HepG2 (cell line): ENCODE data around the gene NEK6. TPM values are rescaled to one million over a fixed set of nuclear protein-coding genes. Genes with fewer than 3 reads are reported as not detected.

Experiments
- ATAC-seq: fragments of 200-7000 bp; cut with Tn5 transposase; 3 replicates; pipeline ENCODE4 v1.9.1; 2020; ENCODE audit warnings: mild to moderate bottlenecking, moderate library complexity
- BruUV-seq: library from RNA; stranded (reverse); fragments of 400-500 nt; replicated peaks from 2 replicates; lab custom pipeline; 2021; lab: Mats Ljungman, UMichigan
- CTCF ChIA-PET: fragments of 300-600 bp; formaldehyde crosslinking; extraction: SDS; loops from one replicate; lab custom pipeline; 2021; ENCODE audit warnings: low total read pairs, inconsistent platforms, low intra/inter-chr PET ratio; lab: Yijun Ruan, JAX
- POLR2A ChIA-PET: fragments of 350-600 bp; sonication (Branson Sonifier 250); formaldehyde crosslinking; loops from one replicate; lab custom pipeline; 2020; ENCODE audit warnings: antibody characterized with exemption, inconsistent platforms; lab: Yijun Ruan, JAX
- DNase-seq: peaks from one replicate; pipeline ENCODE4 v3.0.0-alpha.2; 2015; ENCODE audit warnings: low spot score
- FAIRE-seq: peaks from 3 replicates; lab custom pipeline; 2011; peaks lifted over from hg19 to GRCh38; lab: Jason Lieb, UNC
- H2AFZ ChIP-seq: one replicate; pipeline ENCODE4 v1.6.1; 2011; ENCODE audit warnings: low read length, inconsistent platforms
- H3K27ac ChIP-seq: fragments of 300-600 bp; 3 replicates; pipeline ENCODE4 v1.8.0; 2011; ENCODE audit warnings: mixed run types, mild to moderate bottlenecking, mixed read lengths, low read length, inconsistent platforms; ENCODE audit not compliant: insufficient read depth; ENCODE audit errors: extremely low read length
- H3K27me3 ChIP-seq, 2 experiments: fragments of 200-600 bp in 1 of 2; 2 replicates in 1 of 2; 3 replicates in 1 of 2; pipeline versions ENCODE4 v1.6.0 to v1.8.0; 2011; ENCODE audit warnings: low read length in 2 of 2, mild to moderate bottlenecking in 2 of 2, moderate library complexity in 2 of 2, inconsistent platforms in 1 of 2; ENCODE audit not compliant: insufficient read depth in 2 of 2, control insufficient read depth in 1 of 2
- H3K36me3 ChIP-seq, 2 experiments: fragments of 200-600 bp in 1 of 2; replicated peaks in 1 of 2; 2 replicates in 1 of 2; 3 replicates in 1 of 2; pipeline versions ENCODE4 v1.5.1 to v1.8.0; 2011; ENCODE audit warnings: low read length in 2 of 2, inconsistent platforms in 1 of 2; ENCODE audit not compliant: insufficient read depth in 2 of 2, control insufficient read depth in 1 of 2
- H3K4me1 ChIP-seq: 2 replicates; pipeline ENCODE4 v1.5.1; 2012; ENCODE audit warnings: low read length, inconsistent platforms; ENCODE audit not compliant: insufficient read depth
- H3K4me2 ChIP-seq: 2 replicates; pipeline ENCODE4 v1.6.0; 2011; ENCODE audit warnings: low read depth, low read length, inconsistent platforms
- H3K4me3 ChIP-seq, 3 experiments: fragments of 200-600 bp in 1 of 3; sonication (generic), shearing (Covaris generic) in 1 of 3; replicated peaks in 1 of 3; 2 replicates each; pipeline ENCODE4 v1.5.1; 2011 to 2016; ENCODE audit warnings: low read length in 3 of 3, inconsistent platforms in 2 of 3, low read depth in 2 of 3, mild to moderate bottlenecking in 2 of 3, control low read depth in 1 of 3, mixed read lengths in 1 of 3; ENCODE audit not compliant: insufficient read depth in 1 of 3
- H3K79me2 ChIP-seq: one replicate; pipeline ENCODE4 v1.6.1; 2011; ENCODE audit warnings: low read length, inconsistent platforms; ENCODE audit not compliant: insufficient read depth
- H3K9ac ChIP-seq: 2 replicates; pipeline ENCODE4 v1.6.0; 2011; ENCODE audit warnings: mild to moderate bottlenecking, low read depth, low read length, inconsistent platforms; ENCODE audit not compliant: insufficient read depth
- H3K9me3 ChIP-seq: 2 replicates; pipeline ENCODE4 v1.5.1; 2012; ENCODE audit warnings: mild to moderate bottlenecking, low read length
- H4K20me1 ChIP-seq: 2 replicates; pipeline ENCODE4 v1.6.0; 2011; ENCODE audit warnings: inconsistent platforms, mild to moderate bottlenecking, low read length, moderate library complexity; ENCODE audit not compliant: insufficient read depth
- PTBP1 ChIP-seq: fragments of 200-400 bp; formaldehyde crosslinking; IDR thresholded peaks from 2 replicates; pipeline ENCODE4 v1.6.1; 2018; ENCODE audit warnings: low read length, low read depth; ENCODE audit not compliant: poor library complexity, severe bottlenecking
- RBFOX2 ChIP-seq: fragments of 200-400 bp; formaldehyde crosslinking; IDR thresholded peaks from 2 replicates; pipeline ENCODE4 v1.6.1; 2017; ENCODE audit warnings: low read depth, mild to moderate bottlenecking, low read length
- ZBTB38 ChIP-seq: sonication (generic); formaldehyde crosslinking; IDR thresholded peaks from 2 replicates; pipeline ENCODE4 v1.5.1; 2020; ENCODE audit warnings: mild to moderate bottlenecking, missing genetic modification reagents
- ZNF687 ChIP-seq: sonication (generic); formaldehyde crosslinking; IDR thresholded peaks from 2 replicates; pipeline ENCODE4 v1.5.1; 2020; ENCODE audit warnings: mild to moderate bottlenecking, missing genetic modification reagents, moderate library complexity
- WGBS: methylation state at CpG from one replicate; pipeline ENCODE4 v1.1.6; 2017; ENCODE audit warnings: low lambda C conversion rate; 5-methylcytosine and 5-hydroxymethylcytosine counted together
- in situ Hi-C: cut with HindIII; loops from 2 replicates; pipeline ENCODE4 v1.10.0; 2017; ENCODE audit warnings: low pct_unique_long_range_greater_than_20kb; ENCODE audit not compliant: extremely low pct_ligation_motif_present
- intact Hi-C: fragments of 100-400 bp; cut with micrococcal nuclease; formaldehyde crosslinking; loops from one replicate; pipeline ENCODE4 v1.10.0; 2022; ENCODE audit not compliant: unreplicated experiment
- polyA plus RNA-seq, 8 experiments: library from polyadenylated mRNA; depleted of rRNA in 3 of 8; stranded (reverse) in 7 of 8; unstranded in 1 of 8; fragments of >200 nt; fragmentation: Illumina TruSeq in 4 of 8; extraction: Trizol in 4 of 8; gene quantifications; 2 replicates each; pipeline versions ENCODE4 v1.2.1 to v1.2.3, GENCODE V29; 2011 to 2016; ENCODE audit warnings: low read depth in 4 of 8, missing spikeins in 1 of 8, mixed read lengths in 1 of 8; ENCODE audit not compliant: insufficient read depth in 1 of 8
- total RNA-seq, 5 experiments: library from RNA; depleted of rRNA; stranded (reverse); fragments of >200 nt; fragmentation: Illumina TruSeq; extraction: Trizol; gene quantifications; 2 replicates each; pipeline ENCODE4 v1.2.3, GENCODE V29; 2016; ENCODE audit warnings: low read depth in 1 of 5

NEK6 gene
- total and polyA plus RNA-seq, 2 of the 13 experiments (the other 11 are each of a cell fraction or from before 2014, with no cell fraction given), result 30.4 to 119 TPM

- H3K27me3 ChIP-seq, result no peaks in the 10 kb centered on the region
- no peak overlapping the region for H3K4me2 ChIP-seq
- H3K79me2 ChIP-seq, result peaks cover 98% of the 10 kb centered on the region
- DNase-seq, result no peak
- in situ Hi-C loops (no loop called here), intact Hi-C loops (no loop called here)
- H3K36me3 ChIP-seq, result peaks cover 3 to 46% of the 10 kb centered on the region in 2 experiments
- H3K4me1 ChIP-seq, result peaks cover 97% of the 10 kb centered on the region
- peak; percentile 22; the same call in 1 of the 2 replicates for TF ChIP-seq ZBTB38 (CRISPR knock-in tag)
- TF ChIP-seq ZNF687 (CRISPR knock-in tag), result 0 out of 2 replicates have a peak, but pooled peaks have one; percentile 14
- 0 out of 2 replicates have a peak, but pooled peaks have one; percentile 19 for TF ChIP-seq RBFOX2
- TF ChIP-seq PTBP1, result no peak
- no peaks in the 10 kb centered on the region for H3K9me3 ChIP-seq
- H3K27ac ChIP-seq, result no peak overlapping the region
- BruUV-seq, result no TSS peak
- WGBS, result 84% methylated on average over 5 of the region's 7 CpGs
- H2AFZ ChIP-seq, result no peak overlapping the region
- peaks cover 86% of the 10 kb centered on the region for H4K20me1 ChIP-seq
- no peak overlapping the region for H3K9ac ChIP-seq
- POLR2A ChIA-PET, result no interaction called here
- no peak for FAIRE-seq
- CTCF ChIA-PET, result no interaction called here
- no peak for ATAC-seq
- no peak overlapping the region; a peak in 1 of 6 replicates for H3K4me3 ChIP-seq
Observed at GRCh38 chr9:124265551-124265950, 7.8 kb downstream of the NEK6 start.
